ENCODE data around the gene EPHB6. TPM values are rescaled to one million over a fixed set of nuclear protein-coding genes. Genes with fewer than 3 reads are reported as not detected.

EPHB6 gene
- total and polyA plus RNA-seq, 10 of the 15 experiments (the other 5 are each of a cell fraction or from before 2014, with no cell fraction given), result 0.06 to 1.3 (median 0.37) TPM; not detected in 2

- Histone ChIP-seq H3K27ac (ENCODE audit: control insufficient read depth, insufficient read depth) (no peak overlapping the region), H3K4me2 (ENCODE audit: control insufficient read depth, insufficient read depth) (no peak overlapping the region), H3K4me3 (no peak overlapping the region), H3K9me3 (replicated peaks; ENCODE audit: control insufficient read depth, insufficient read depth, low read length) (no peaks in the 10 kb centered on the region), H3K9ac (ENCODE audit: control insufficient read depth, insufficient read depth, low read length) (no peak overlapping the region), H4K20me1 (ENCODE audit: control insufficient read depth, insufficient read depth) (no peaks in the 10 kb centered on the region), H3K79me2 (ENCODE audit: control insufficient read depth, insufficient read depth, low read length) (no peaks in the 10 kb centered on the region), H3K36me3 (ENCODE audit: control insufficient read depth in 2 of 2, insufficient read depth in 2 of 2, low read length in 1 of 2) (no peaks in the 10 kb centered on the region), H2AFZ (ENCODE audit: control insufficient read depth, low read depth, low read length) (no peak overlapping the region), H3K4me1 (ENCODE audit: control insufficient read depth, insufficient read depth, low read length) (no peaks in the 10 kb centered on the region), H3K27me3 (replicated peaks in 1 of 2; ENCODE audit: control insufficient read depth in 2 of 2, insufficient read depth in 2 of 2, low read length in 1 of 2) (peaks cover 0 to 2% of the 10 kb centered on the region in 2 experiments; a peak in 2 of 4 replicates)
- DNase-seq (ENCODE audit: low read depth, low spot score), result no peak
- FAIRE-seq, result no peak
- RAD21 ChIA-PET (ENCODE audit: unreplicated experiment), result no interaction called here
- CTCF ChIA-PET, result interaction anchor here (0.8 to 1.7 kb wide), 7 partner anchors 9 to 305 kb away, joined by 3 to 6 read pairs (median 4); no protein-coding TSS in a partner anchor
- TF ChIP-seq SREBF1 (IDR thresholded peaks at IDR 0.05; ENCODE audit: low read length) (no peak), SMC3 (IDR thresholded peaks at IDR 0.05; ENCODE audit: borderline replicate concordance, low read length) (peak; percentile 16; the same call in 1 of the 2 replicates), WRNIP1 (IDR thresholded peaks at IDR 0.05; ENCODE audit: borderline replicate concordance, low read depth, low read length) (no peak), MEF2B (IDR thresholded peaks at IDR 0.05; ENCODE audit: partially characterized antibody, poor library complexity, severe bottlenecking) (no peak), FOS (IDR thresholded peaks at IDR 0.05; ENCODE audit: borderline replicate concordance, extremely low read depth, insufficient read length) (no peak), ZBTB4 (CRISPR knock-in tag; IDR thresholded peaks at IDR 0.05) (no peak), PKNOX1 (IDR thresholded peaks at IDR 0.05) (no peak), JUNB (IDR thresholded peaks at IDR 0.05) (no peak)
- TF ChIP-seq, protein P1, sequence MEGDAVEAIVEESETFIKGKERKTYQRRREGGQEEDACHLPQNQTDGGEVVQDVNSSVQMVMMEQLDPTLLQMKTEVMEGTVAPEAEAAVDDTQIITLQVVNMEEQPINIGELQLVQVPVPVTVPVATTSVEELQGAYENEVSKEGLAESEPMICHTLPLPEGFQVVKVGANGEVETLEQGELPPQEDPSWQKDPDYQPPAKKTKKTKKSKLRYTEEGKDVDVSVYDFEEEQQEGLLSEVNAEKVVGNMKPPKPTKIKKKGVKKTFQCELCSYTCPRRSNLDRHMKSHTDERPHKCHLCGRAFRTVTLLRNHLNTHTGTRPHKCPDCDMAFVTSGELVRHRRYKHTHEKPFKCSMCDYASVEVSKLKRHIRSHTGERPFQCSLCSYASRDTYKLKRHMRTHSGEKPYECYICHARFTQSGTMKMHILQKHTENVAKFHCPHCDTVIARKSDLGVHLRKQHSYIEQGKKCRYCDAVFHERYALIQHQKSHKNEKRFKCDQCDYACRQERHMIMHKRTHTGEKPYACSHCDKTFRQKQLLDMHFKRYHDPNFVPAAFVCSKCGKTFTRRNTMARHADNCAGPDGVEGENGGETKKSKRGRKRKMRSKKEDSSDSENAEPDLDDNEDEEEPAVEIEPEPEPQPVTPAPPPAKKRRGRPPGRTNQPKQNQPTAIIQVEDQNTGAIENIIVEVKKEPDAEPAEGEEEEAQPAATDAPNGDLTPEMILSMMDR (IDR thresholded peaks at IDR 0.05 in 2 of 3, conservative IDR thresholded peaks at IDR 0.05 in 1 of 3; ENCODE audit: control insufficient read depth in 2 of 3, extremely low read depth in 1 of 3, insufficient read depth in 1 of 3, low read depth in 3 of 3, low read length in 3 of 3), result peak; percentile 32 to 45 (median 41); a peak in 4 of 6 replicates
- TF ChIP-seq, protein P2, sequence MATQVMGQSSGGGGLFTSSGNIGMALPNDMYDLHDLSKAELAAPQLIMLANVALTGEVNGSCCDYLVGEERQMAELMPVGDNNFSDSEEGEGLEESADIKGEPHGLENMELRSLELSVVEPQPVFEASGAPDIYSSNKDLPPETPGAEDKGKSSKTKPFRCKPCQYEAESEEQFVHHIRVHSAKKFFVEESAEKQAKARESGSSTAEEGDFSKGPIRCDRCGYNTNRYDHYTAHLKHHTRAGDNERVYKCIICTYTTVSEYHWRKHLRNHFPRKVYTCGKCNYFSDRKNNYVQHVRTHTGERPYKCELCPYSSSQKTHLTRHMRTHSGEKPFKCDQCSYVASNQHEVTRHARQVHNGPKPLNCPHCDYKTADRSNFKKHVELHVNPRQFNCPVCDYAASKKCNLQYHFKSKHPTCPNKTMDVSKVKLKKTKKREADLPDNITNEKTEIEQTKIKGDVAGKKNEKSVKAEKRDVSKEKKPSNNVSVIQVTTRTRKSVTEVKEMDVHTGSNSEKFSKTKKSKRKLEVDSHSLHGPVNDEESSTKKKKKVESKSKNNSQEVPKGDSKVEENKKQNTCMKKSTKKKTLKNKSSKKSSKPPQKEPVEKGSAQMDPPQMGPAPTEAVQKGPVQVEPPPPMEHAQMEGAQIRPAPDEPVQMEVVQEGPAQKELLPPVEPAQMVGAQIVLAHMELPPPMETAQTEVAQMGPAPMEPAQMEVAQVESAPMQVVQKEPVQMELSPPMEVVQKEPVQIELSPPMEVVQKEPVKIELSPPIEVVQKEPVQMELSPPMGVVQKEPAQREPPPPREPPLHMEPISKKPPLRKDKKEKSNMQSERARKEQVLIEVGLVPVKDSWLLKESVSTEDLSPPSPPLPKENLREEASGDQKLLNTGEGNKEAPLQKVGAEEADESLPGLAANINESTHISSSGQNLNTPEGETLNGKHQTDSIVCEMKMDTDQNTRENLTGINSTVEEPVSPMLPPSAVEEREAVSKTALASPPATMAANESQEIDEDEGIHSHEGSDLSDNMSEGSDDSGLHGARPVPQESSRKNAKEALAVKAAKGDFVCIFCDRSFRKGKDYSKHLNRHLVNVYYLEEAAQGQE (IDR thresholded peaks at IDR 0.05; ENCODE audit: low read depth, low read length), result no peak
- SMC1A ChIA-PET (ENCODE audit: uncharacterized antibody, unreplicated experiment), result interaction anchor here (0.8 to 1.2 kb wide), 4 partner anchors 60 to 310 kb away, joined by 3 to 4 read pairs (median 3); no protein-coding TSS in a partner anchor
- in situ Hi-C loops (cut with MboI) (no loop called here), intact Hi-C loops (cut with micrococcal nuclease; ENCODE audit: unreplicated experiment) (no loop called here)
- peak; percentile 92 for ATAC-seq
- POLR2A ChIA-PET, result no interaction called here
- WGBS (ENCODE audit: insufficient coverage, insufficient replicate concordance, low lambda C conversion rate, missing lambda C conversion rate), result 26% methylated on average over 19 of the region's 21 CpGs
- no TSS peak for BruUV-seq (replicated peaks)
These were observed 54.3 kb downstream of the EPHB6 start for GRCh38 chr7:142908921-142909890.
